ENCODE data around the gene THSD7B. TPM values are rescaled to one million over a fixed set of nuclear protein-coding genes. Genes with fewer than 3 reads are reported as not detected.
A peak's percentile ranks its signal among the peaks of the same experiment; 100 is the strongest.

THSD7B gene
- total and polyA plus RNA-seq, 7 experiments from 2014 or later: not detected

GRCh38 chr2:137379186-137379585, 613.8 kb downstream of the THSD7B start:
- CTCF ChIA-PET: no interaction called here
- Histone ChIP-seq H3K36me3 (ENCODE audit: control insufficient read depth in 2 of 3, insufficient read depth in 3 of 3, low read length in 3 of 3) (no peaks in the 10 kb centered on the region), H3K9me3 (ENCODE audit: control insufficient read depth in 2 of 3, low read length in 3 of 3) (peaks cover 0 to 4% (median 0%) of the 10 kb centered on the region in 3 experiments), H3K4me1 (ENCODE audit: control insufficient read depth in 2 of 2, insufficient read depth in 2 of 2, low read length in 2 of 2) (no peaks in the 10 kb centered on the region), H3K27ac (ENCODE audit: low read depth, low read length) (no peak overlapping the region), H3K4me3 (ENCODE audit: low read length) (no peak overlapping the region), H3K27me3 (ENCODE audit: control insufficient read depth in 2 of 2, insufficient read depth in 2 of 2, low read length in 2 of 2) (no peaks in the 10 kb centered on the region)
- Mint-ChIP-seq H3K27ac (no peak overlapping the region), H3K9me3 (peaks cover 4 to 31% (median 10%) of the 10 kb centered on the region in 11 donors), H3K4me3 (no peak overlapping the region), H3K36me3 (no peaks in the 10 kb centered on the region), H3K27me3 (no peaks in the 10 kb centered on the region), H3K4me1 (no peaks in the 10 kb centered on the region)
- POLR2A ChIA-PET: no interaction called here
- ATAC-seq: no peak
- DNase-seq: no peak
- intact Hi-C loops (cut with micrococcal nuclease): no loop called here

- ChIA-PET POLR2A (no interaction called here), CTCF (no interaction called here)
- H3K9me3 Mint-ChIP-seq: peaks cover 4 to 35% (median 14%) of the 10 kb centered on the region in 11 donors
- no peaks in the 10 kb centered on the region for H3K36me3 ChIP-seq (ENCODE audit: control insufficient read depth in 2 of 3, insufficient read depth in 3 of 3, low read length in 3 of 3)
- no peak overlapping the region for H3K27ac ChIP-seq (ENCODE audit: low read depth, low read length)
- no peaks in the 10 kb centered on the region for H3K36me3 Mint-ChIP-seq
- no peak for DNase-seq
- no peak overlapping the region for H3K4me3 ChIP-seq (ENCODE audit: low read length)
- H3K27ac Mint-ChIP-seq: no peak overlapping the region
- peaks cover 0 to 4% (median 0%) of the 10 kb centered on the region in 3 experiments for H3K9me3 ChIP-seq (ENCODE audit: control insufficient read depth in 2 of 3, low read length in 3 of 3)
- H3K4me1 Mint-ChIP-seq: no peaks in the 10 kb centered on the region
- no peaks in the 10 kb centered on the region for H3K4me1 ChIP-seq (ENCODE audit: control insufficient read depth in 2 of 2, insufficient read depth in 2 of 2, low read length in 2 of 2)
- no peaks in the 10 kb centered on the region for H3K27me3 Mint-ChIP-seq
- no peak overlapping the region for H3K4me3 Mint-ChIP-seq
- no peaks in the 10 kb centered on the region for H3K27me3 ChIP-seq (ENCODE audit: control insufficient read depth in 2 of 2, insufficient read depth in 2 of 2, low read length in 2 of 2)
- ATAC-seq: no peak
- intact Hi-C loops (cut with micrococcal nuclease): no loop called here
Measured at GRCh38 chr2:137380610-137381009, 615.3 kb downstream of the THSD7B start.

GRCh38 chr2:137381731-137382130, 616.4 kb downstream of the THSD7B start:
- Mint-ChIP-seq H3K9me3 (peaks cover 4 to 35% (median 14%) of the 10 kb centered on the region in 11 donors), H3K36me3 (no peaks in the 10 kb centered on the region), H3K27me3 (no peaks in the 10 kb centered on the region), H3K27ac (no peak overlapping the region), H3K4me3 (no peak overlapping the region), H3K4me1 (no peaks in the 10 kb centered on the region)
- H3K36me3 ChIP-seq (ENCODE audit: control insufficient read depth in 2 of 3, insufficient read depth in 3 of 3, low read length in 3 of 3): no peaks in the 10 kb centered on the region
- POLR2A ChIA-PET: no interaction called here
- DNase-seq (no peak), ATAC-seq (no peak)
- H3K9me3 ChIP-seq (ENCODE audit: control insufficient read depth in 2 of 3, low read length in 3 of 3): peaks cover 0 to 4% (median 0%) of the 10 kb centered on the region in 3 experiments
- CTCF ChIA-PET: no interaction called here
- H3K27me3 ChIP-seq (ENCODE audit: control insufficient read depth in 2 of 2, insufficient read depth in 2 of 2, low read length in 2 of 2): no peaks in the 10 kb centered on the region
- no peak overlapping the region for H3K27ac ChIP-seq (ENCODE audit: low read depth, low read length)
- H3K4me1 ChIP-seq (ENCODE audit: control insufficient read depth in 2 of 2, insufficient read depth in 2 of 2, low read length in 2 of 2): no peaks in the 10 kb centered on the region
- H3K4me3 ChIP-seq (ENCODE audit: low read length): no peak overlapping the region
- intact Hi-C loops (cut with micrococcal nuclease): no loop called here

GRCh38 chr2:137383391-137383790, 618.0 kb downstream of the THSD7B start:
- CTCF ChIA-PET: no interaction called here
- DNase-seq (peak in 1 of 9 donors; percentile 10), ATAC-seq (no peak)
- Histone ChIP-seq H3K4me1 (ENCODE audit: control insufficient read depth in 2 of 2, insufficient read depth in 2 of 2, low read length in 2 of 2) (no peaks in the 10 kb centered on the region), H3K9me3 (ENCODE audit: control insufficient read depth in 2 of 3, low read length in 3 of 3) (peaks cover 0 to 4% (median 0%) of the 10 kb centered on the region in 3 experiments), H3K27ac (ENCODE audit: low read depth, low read length) (no peak overlapping the region), H3K4me3 (ENCODE audit: low read length) (no peak overlapping the region), H3K27me3 (ENCODE audit: control insufficient read depth in 2 of 2, insufficient read depth in 2 of 2, low read length in 2 of 2) (no peaks in the 10 kb centered on the region), H3K36me3 (ENCODE audit: control insufficient read depth in 2 of 3, insufficient read depth in 3 of 3, low read length in 3 of 3) (no peaks in the 10 kb centered on the region)
- POLR2A ChIA-PET: no interaction called here
- Mint-ChIP-seq H3K4me1 (no peaks in the 10 kb centered on the region), H3K27me3 (no peaks in the 10 kb centered on the region), H3K27ac (no peak overlapping the region), H3K9me3 (peaks cover 4 to 35% (median 14%) of the 10 kb centered on the region in 11 donors), H3K36me3 (no peaks in the 10 kb centered on the region), H3K4me3 (no peak overlapping the region)
- intact Hi-C loops (cut with micrococcal nuclease): no loop called here

GRCh38 chr2:137387044-137387443, 621.7 kb downstream of the THSD7B start:
- intact Hi-C loops (cut with micrococcal nuclease): no loop called here
- H3K4me3 Mint-ChIP-seq: no peak overlapping the region
- no peaks in the 10 kb centered on the region for H3K4me1 Mint-ChIP-seq
- ChIA-PET POLR2A (no interaction called here), CTCF (no interaction called here)
- H3K27me3 ChIP-seq (ENCODE audit: control insufficient read depth in 2 of 2, insufficient read depth in 2 of 2, low read length in 2 of 2): no peaks in the 10 kb centered on the region
- no peaks in the 10 kb centered on the region for H3K4me1 ChIP-seq (ENCODE audit: control insufficient read depth in 2 of 2, insufficient read depth in 2 of 2, low read length in 2 of 2)
- H3K36me3 ChIP-seq (ENCODE audit: control insufficient read depth in 2 of 3, insufficient read depth in 3 of 3, low read length in 3 of 3): no peaks in the 10 kb centered on the region
- H3K4me3 ChIP-seq (ENCODE audit: low read length): no peak overlapping the region
- DNase-seq (no peak), ATAC-seq (no peak)
- H3K9me3 ChIP-seq (ENCODE audit: control insufficient read depth in 2 of 3, low read length in 3 of 3): peaks cover 0 to 4% (median 0%) of the 10 kb centered on the region in 3 experiments
- no peak overlapping the region for H3K27ac ChIP-seq (ENCODE audit: low read depth, low read length)
- H3K27ac Mint-ChIP-seq: no peak overlapping the region
- H3K36me3 Mint-ChIP-seq: no peaks in the 10 kb centered on the region
- H3K27me3 Mint-ChIP-seq: no peaks in the 10 kb centered on the region
- peaks cover 3 to 24% (median 14%) of the 10 kb centered on the region in 11 donors for H3K9me3 Mint-ChIP-seq

- no peak overlapping the region for H3K4me3 Mint-ChIP-seq
Measured at GRCh38 chr2:137405496-137405895, 640.2 kb downstream of the THSD7B start.

GRCh38 chr2:137411585-137411984, 646.2 kb downstream of the THSD7B start:
- no peak overlapping the region for H3K4me3 ChIP-seq (ENCODE audit: low read length)
- POLR2A ChIA-PET: no interaction called here
- H3K9me3 Mint-ChIP-seq: peaks cover 0 to 15% (median 3%) of the 10 kb centered on the region in 11 donors
- H3K36me3 Mint-ChIP-seq: no peaks in the 10 kb centered on the region
- no peaks in the 10 kb centered on the region for H3K9me3 ChIP-seq (ENCODE audit: control insufficient read depth in 2 of 3, low read length in 3 of 3)
- no peaks in the 10 kb centered on the region for H3K4me1 Mint-ChIP-seq
- no peaks in the 10 kb centered on the region for H3K27me3 Mint-ChIP-seq
- H3K27ac Mint-ChIP-seq: no peak overlapping the region
- no peaks in the 10 kb centered on the region for H3K36me3 ChIP-seq (ENCODE audit: control insufficient read depth in 2 of 3, insufficient read depth in 3 of 3, low read length in 3 of 3)
- CTCF ChIA-PET: no interaction called here
- H3K27ac ChIP-seq (ENCODE audit: low read depth, low read length): no peak overlapping the region
- intact Hi-C loops (cut with micrococcal nuclease): no loop called here
- no peak for DNase-seq
- ATAC-seq: no peak
- H3K4me1 ChIP-seq (ENCODE audit: control insufficient read depth in 2 of 2, insufficient read depth in 2 of 2, low read length in 2 of 2): no peaks in the 10 kb centered on the region
- H3K27me3 ChIP-seq (ENCODE audit: control insufficient read depth in 2 of 2, insufficient read depth in 2 of 2, low read length in 2 of 2): no peaks in the 10 kb centered on the region
- H3K4me3 Mint-ChIP-seq: no peak overlapping the region

More at GRCh38 chr2:137405496-137405895, 640.2 kb downstream of the THSD7B start:
- H3K4me1 ChIP-seq (ENCODE audit: control insufficient read depth in 2 of 2, insufficient read depth in 2 of 2, low read length in 2 of 2): no peaks in the 10 kb centered on the region
- no peak overlapping the region for H3K27ac ChIP-seq (ENCODE audit: low read depth, low read length)
- H3K4me3 ChIP-seq (ENCODE audit: low read length): no peak overlapping the region
- DNase-seq (no peak), ATAC-seq (no peak)
- Mint-ChIP-seq H3K27ac (no peak overlapping the region), H3K27me3 (no peaks in the 10 kb centered on the region), H3K36me3 (no peaks in the 10 kb centered on the region), H3K4me1 (no peaks in the 10 kb centered on the region), H3K9me3 (peaks cover 0 to 11% (median 6%) of the 10 kb centered on the region in 11 donors)
- POLR2A ChIA-PET: no interaction called here
- H3K36me3 ChIP-seq (ENCODE audit: control insufficient read depth in 2 of 3, insufficient read depth in 3 of 3, low read length in 3 of 3): no peaks in the 10 kb centered on the region
- H3K27me3 ChIP-seq (ENCODE audit: control insufficient read depth in 2 of 2, insufficient read depth in 2 of 2, low read length in 2 of 2): no peaks in the 10 kb centered on the region
- CTCF ChIA-PET: no interaction called here
- no peaks in the 10 kb centered on the region for H3K9me3 ChIP-seq (ENCODE audit: control insufficient read depth in 2 of 3, low read length in 3 of 3)
- intact Hi-C loops (cut with micrococcal nuclease): no loop called here
